K562 (cell line): ENCODE data around the gene SCAPER. TPM values are rescaled to one million over a fixed set of nuclear protein-coding genes. Genes with fewer than 3 reads are reported as not detected.
"Not testable (repeated sequence)": the region's sequence is repeated elsewhere in the genome, so short reads cannot be mapped to it uniquely, and the experiment has no call there.

Experiments
- ATAC-seq: fragments of 200-7000 bp; cut with Tn5 transposase; 3 replicates; pipeline ENCODE4 v1.9.1; 2020; ENCODE audit warnings: moderate library complexity
- BruUV-seq: library from RNA; stranded (reverse); fragments of 400-500 nt; replicated peaks from 2 replicates; lab custom pipeline; 2021; lab: Mats Ljungman, UMichigan
- CTCF ChIA-PET: fragments of 300-600 bp; formaldehyde crosslinking; extraction: SDS; loops from one replicate; lab custom pipeline; 2021; ENCODE audit warnings: low intra/inter-chr PET ratio; lab: Yijun Ruan, JAX
- POLR2A ChIA-PET: fragments of 300-600, 350-650 bp; sonication (Branson Sonifier 250); formaldehyde crosslinking; extraction: SDS; loops from one replicate; lab custom pipeline; 2021; ENCODE audit warnings: antibody characterized with exemption, inconsistent platforms; lab: Yijun Ruan, JAX
- DNase-seq, 4 experiments: peaks; one replicate each; pipeline versions ENCODE4 v3.0.0 to v3.0.0-alpha.2; 2011 to 2018; ENCODE audit warnings: low spot score in 3 of 4, mixed read lengths in 3 of 4; ENCODE audit errors: extremely low read depth in 1 of 4
- FAIRE-seq: peaks from 2 replicates; lab custom pipeline; 2011; peaks lifted over from hg19 to GRCh38; lab: Jason Lieb, UNC
- H2AFZ ChIP-seq: 2 replicates; pipeline ENCODE4 v1.6.0; 2011; ENCODE audit warnings: low read depth, low read length, control low read depth, inconsistent platforms
- H3K27ac ChIP-seq: fragments of 200-600 bp; 3 replicates; pipeline ENCODE4 v1.8.0; 2011; ENCODE audit warnings: low read depth, mild to moderate bottlenecking, control low read depth, inconsistent platforms, low read length, moderate library complexity, mixed read lengths; ENCODE audit errors: extremely low read depth
- H3K27me3 ChIP-seq, 2 experiments: fragments of 300-600 bp in 1 of 2; 2 replicates in 1 of 2; 3 replicates in 1 of 2; pipeline versions ENCODE4 v1.6.0 to v1.8.0; 2011; ENCODE audit warnings: inconsistent platforms in 2 of 2, low read length in 2 of 2, mild to moderate bottlenecking in 1 of 2, mixed read lengths in 1 of 2, moderate library complexity in 1 of 2; ENCODE audit not compliant: control insufficient read depth in 2 of 2, insufficient read depth in 2 of 2
- H3K36me3 ChIP-seq: fragments of 300-600 bp; 3 replicates; pipeline ENCODE4 v1.8.0; 2011; ENCODE audit warnings: mild to moderate bottlenecking, low read length, inconsistent platforms; ENCODE audit not compliant: control insufficient read depth, insufficient read depth
- H3K4me1 ChIP-seq, 2 experiments: fragments of 200-600 bp in 1 of 2; replicated peaks in 1 of 2; 2 replicates in 1 of 2; 3 replicates in 1 of 2; pipeline versions ENCODE4 v1.5.1 to v1.8.0; 2011; ENCODE audit warnings: inconsistent platforms in 2 of 2, low read length in 2 of 2, mild to moderate bottlenecking in 1 of 2, mixed read lengths in 1 of 2, moderate library complexity in 1 of 2; ENCODE audit not compliant: control insufficient read depth in 2 of 2, insufficient read depth in 2 of 2
- H3K4me2 ChIP-seq: 2 replicates; pipeline ENCODE4 v1.6.1; 2011; ENCODE audit warnings: low read length, control low read depth, inconsistent platforms, mixed read lengths; ENCODE audit not compliant: insufficient read depth
- H3K4me3 ChIP-seq: fragments of 200-600 bp; sonication (generic), shearing (Covaris generic); 2 replicates; pipeline ENCODE4 v1.5.1; 2016; ENCODE audit warnings: control low read depth, inconsistent platforms
- H3K79me2 ChIP-seq: fragments of 200-600 bp; 3 replicates; pipeline ENCODE4 v1.8.0; 2011; ENCODE audit warnings: low read length, inconsistent platforms; ENCODE audit not compliant: control insufficient read depth, insufficient read depth
- H3K9ac ChIP-seq, 2 experiments: 2 replicates each; pipeline versions ENCODE4 v1.6.0 to v1.6.1; 2011; ENCODE audit warnings: low read depth in 2 of 2, low read length in 2 of 2, control low read depth in 1 of 2, inconsistent platforms in 1 of 2, mild to moderate bottlenecking in 1 of 2, mixed read lengths in 1 of 2; ENCODE audit not compliant: insufficient read depth in 1 of 2
- H3K9me1 ChIP-seq: one replicate; pipeline ENCODE4 v1.6.0; 2011; ENCODE audit warnings: inconsistent platforms, mild to moderate bottlenecking, low read length, moderate library complexity; ENCODE audit not compliant: control insufficient read depth, insufficient read depth
- H3K9me3 ChIP-seq: replicated peaks from 2 replicates; pipeline ENCODE4 v1.5.1; 2011; ENCODE audit warnings: low read depth, low read length, inconsistent platforms; ENCODE audit not compliant: control insufficient read depth, insufficient read depth
- H4K20me1 ChIP-seq: replicated peaks from 2 replicates; pipeline ENCODE4 v1.6.1; 2011; ENCODE audit warnings: low read length, inconsistent platforms, mixed read lengths; ENCODE audit not compliant: control insufficient read depth, insufficient read depth
- BHLHE40 ChIP-seq: IDR thresholded peaks from 2 replicates; pipeline ENCODE4 v1.6.1; 2011; ENCODE audit warnings: low read length, improper control_type of control experiment
- FOXA3 ChIP-seq, 2 experiments: fragments of 450-650 bp in 1 of 2; sonication (generic) in 1 of 2; formaldehyde crosslinking; IDR thresholded peaks in 1 of 2; conservative IDR thresholded peaks in 1 of 2; 2 replicates each; pipeline versions ENCODE4 v1.4.0 to v1.8.0; 2020 to 2022; ENCODE audit warnings: mild to moderate bottlenecking in 2 of 2, missing genetic modification reagents in 1 of 2
- TFAM ChIP-seq: fragments of 250-450 bp; sonication (Bioruptor Pico); conservative IDR thresholded peaks from 2 replicates; pipeline ENCODE4 v1.5.0; 2021; ENCODE audit warnings: mild to moderate bottlenecking, moderate library complexity
- WGBS: fragments of 100-300 bp; shearing (Covaris generic); methylation state at CpG from one replicate; pipeline ENCODE4 v1.1.6; 2016; ENCODE audit warnings: low coverage, mixed read lengths; ENCODE audit not compliant: insufficient coverage; ENCODE audit errors: missing lambda C conversion rate; 5-methylcytosine and 5-hydroxymethylcytosine counted together
- in situ Hi-C: fragments of 300-500 bp; cut with MboI; formaldehyde crosslinking; loops from 4 replicates; pipeline ENCODE4 v1.15.0; 2018; ENCODE audit warnings: inconsistent platforms, mixed read lengths
- intact Hi-C: fragments of 100-400 bp; cut with micrococcal nuclease; formaldehyde crosslinking; loops from 2 replicates; pipeline ENCODE4 v1.14.2; 2022
- polyA plus RNA-seq, 8 experiments: library from polyadenylated mRNA; depleted of rRNA in 4 of 8; stranded (reverse) in 5 of 8; unstranded in 3 of 8; fragments of >200 nt; fragmentation: Nextera tagmentation in 2 of 8; fragmentation: Illumina TruSeq in 1 of 8; extraction: Ambion mirVana in 2 of 8; extraction: Trizol in 1 of 8; gene quantifications; 2 replicates each; pipeline versions ENCODE4 v1.2.1 to v1.2.3, GENCODE V29; 2011 to 2014; ENCODE audit warnings: inconsistent platforms in 1 of 8, missing spikeins in 1 of 8
- total RNA-seq, 7 experiments: library from RNA; depleted of rRNA in 6 of 7; stranded (reverse); fragments of >200 nt in 6 of 7; fragmentation: Illumina TruSeq in 2 of 7; extraction: Trizol in 2 of 7; gene quantifications; 2 replicates each; pipeline versions ENCODE4 v1.2.1 to v1.2.3, GENCODE V29; 2011 to 2021; ENCODE audit warnings: low replicate concordance in 1 of 7
- TF ChIP-seq, protein P1 (sequence below): fragments of 150-350 bp; conservative IDR thresholded peaks from 2 replicates; pipeline ENCODE4 v1.6.1; 2014; ENCODE audit warnings: low read length
- TF ChIP-seq, protein P2 (sequence below): fragments of 450-650 bp; formaldehyde crosslinking; IDR thresholded peaks from 2 replicates; pipeline ENCODE4 v1.4.0; 2020; ENCODE audit warnings: mild to moderate bottlenecking, moderate library complexity
- TF ChIP-seq, protein P3 (sequence below): fragments of 450-650 bp; IDR thresholded peaks from 2 replicates; pipeline ENCODE4 v1.6.1; 2016; ENCODE audit warnings: low read depth, mild to moderate bottlenecking, moderate library complexity

Gene SCAPER
- total and polyA plus RNA-seq, 9 of the 15 experiments (the other 6 are each of a cell fraction or from before 2014, with no cell fraction given): 1.3 to 5.7 (median 3.2) TPM

DNA sequence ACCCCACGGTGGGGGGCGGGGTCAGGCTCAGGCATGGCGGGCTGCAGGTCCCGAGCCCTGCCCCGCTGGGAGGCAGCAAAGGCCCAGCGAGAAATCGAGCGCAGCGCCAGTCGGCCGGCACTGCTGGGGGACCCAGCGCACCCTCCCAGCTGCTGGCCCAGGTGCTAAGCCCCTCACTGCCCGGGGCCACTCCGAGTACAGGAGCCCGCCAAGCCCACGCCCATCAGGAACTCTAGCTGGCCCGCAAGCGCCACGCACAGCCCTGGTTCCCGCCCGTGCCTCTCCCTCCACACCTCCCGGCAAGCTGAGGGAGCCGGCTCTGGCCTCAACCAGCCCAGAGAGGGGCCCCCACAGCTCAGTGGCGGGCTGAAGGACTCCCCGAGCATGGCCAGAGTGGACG is 29.2 kb downstream of the SCAPER start (continued):
- TF ChIP-seq, protein P1, sequence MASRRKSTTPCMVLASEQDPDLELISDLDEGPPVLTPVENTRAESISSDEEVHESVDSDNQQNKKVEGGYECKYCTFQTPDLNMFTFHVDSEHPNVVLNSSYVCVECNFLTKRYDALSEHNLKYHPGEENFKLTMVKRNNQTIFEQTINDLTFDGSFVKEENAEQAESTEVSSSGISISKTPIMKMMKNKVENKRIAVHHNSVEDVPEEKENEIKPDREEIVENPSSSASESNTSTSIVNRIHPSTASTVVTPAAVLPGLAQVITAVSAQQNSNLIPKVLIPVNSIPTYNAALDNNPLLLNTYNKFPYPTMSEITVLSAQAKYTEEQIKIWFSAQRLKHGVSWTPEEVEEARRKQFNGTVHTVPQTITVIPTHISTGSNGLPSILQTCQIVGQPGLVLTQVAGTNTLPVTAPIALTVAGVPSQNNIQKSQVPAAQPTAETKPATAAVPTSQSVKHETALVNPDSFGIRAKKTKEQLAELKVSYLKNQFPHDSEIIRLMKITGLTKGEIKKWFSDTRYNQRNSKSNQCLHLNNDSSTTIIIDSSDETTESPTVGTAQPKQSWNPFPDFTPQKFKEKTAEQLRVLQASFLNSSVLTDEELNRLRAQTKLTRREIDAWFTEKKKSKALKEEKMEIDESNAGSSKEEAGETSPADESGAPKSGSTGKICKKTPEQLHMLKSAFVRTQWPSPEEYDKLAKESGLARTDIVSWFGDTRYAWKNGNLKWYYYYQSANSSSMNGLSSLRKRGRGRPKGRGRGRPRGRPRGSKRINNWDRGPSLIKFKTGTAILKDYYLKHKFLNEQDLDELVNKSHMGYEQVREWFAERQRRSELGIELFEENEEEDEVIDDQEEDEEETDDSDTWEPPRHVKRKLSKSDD: no peak
- TF ChIP-seq, protein P2, sequence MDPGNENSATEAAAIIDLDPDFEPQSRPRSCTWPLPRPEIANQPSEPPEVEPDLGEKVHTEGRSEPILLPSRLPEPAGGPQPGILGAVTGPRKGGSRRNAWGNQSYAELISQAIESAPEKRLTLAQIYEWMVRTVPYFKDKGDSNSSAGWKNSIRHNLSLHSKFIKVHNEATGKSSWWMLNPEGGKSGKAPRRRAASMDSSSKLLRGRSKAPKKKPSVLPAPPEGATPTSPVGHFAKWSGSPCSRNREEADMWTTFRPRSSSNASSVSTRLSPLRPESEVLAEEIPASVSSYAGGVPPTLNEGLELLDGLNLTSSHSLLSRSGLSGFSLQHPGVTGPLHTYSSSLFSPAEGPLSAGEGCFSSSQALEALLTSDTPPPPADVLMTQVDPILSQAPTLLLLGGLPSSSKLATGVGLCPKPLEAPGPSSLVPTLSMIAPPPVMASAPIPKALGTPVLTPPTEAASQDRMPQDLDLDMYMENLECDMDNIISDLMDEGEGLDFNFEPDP (CRISPR knock-in tag): no peak
- TF ChIP-seq TFAM (CRISPR knock-in tag) (no peak), BHLHE40 (no peak), FOXA3 (CRISPR knock-in tag; conservative IDR thresholded peaks at IDR 0.05 in 1 of 2, IDR thresholded peaks at IDR 0.05 in 1 of 2) (no peak)
- TF ChIP-seq, protein P3, sequence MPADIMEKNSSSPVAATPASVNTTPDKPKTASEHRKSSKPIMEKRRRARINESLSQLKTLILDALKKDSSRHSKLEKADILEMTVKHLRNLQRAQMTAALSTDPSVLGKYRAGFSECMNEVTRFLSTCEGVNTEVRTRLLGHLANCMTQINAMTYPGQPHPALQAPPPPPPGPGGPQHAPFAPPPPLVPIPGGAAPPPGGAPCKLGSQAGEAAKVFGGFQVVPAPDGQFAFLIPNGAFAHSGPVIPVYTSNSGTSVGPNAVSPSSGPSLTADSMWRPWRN: no peak

DNA sequence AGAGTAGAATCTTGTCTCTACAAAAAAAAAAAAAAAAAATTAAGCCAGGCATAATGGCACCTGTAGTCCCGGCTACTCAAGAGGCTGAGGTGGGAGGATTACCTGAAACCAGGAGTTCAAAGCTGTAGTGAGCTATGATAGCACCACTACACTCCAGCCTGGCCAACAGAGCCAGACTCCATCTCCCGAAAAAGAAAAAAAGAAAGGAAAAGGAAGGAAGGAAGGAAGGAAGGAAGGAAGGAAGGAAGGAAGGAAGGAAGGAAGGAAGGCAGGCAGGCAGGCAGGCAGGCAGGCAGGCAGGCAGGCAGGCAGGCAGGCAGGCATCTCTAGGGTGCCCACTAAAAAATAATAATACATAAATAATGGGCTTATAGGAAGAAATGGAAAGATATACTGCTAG is 32.1 kb downstream of the SCAPER start:
- H3K4me1 ChIP-seq, H3K79me2 ChIP-seq, H3K4me3 ChIP-seq, DNase-seq, H3K4me2 ChIP-seq, H3K27me3 ChIP-seq, H3K36me3 ChIP-seq, ATAC-seq, intact Hi-C loops, FAIRE-seq, H3K9ac ChIP-seq, POLR2A ChIA-PET, H3K27ac ChIP-seq, CTCF ChIA-PET, BruUV-seq, in situ Hi-C loops, H4K20me1 ChIP-seq, H3K9me3 ChIP-seq, H3K9me1 ChIP-seq, H2AFZ ChIP-seq: not testable (repeated sequence)
- WGBS: 0% methylated on average over 1 of the region's 2 CpGs
